Fibroblast of lung (primary cell): ENCODE measurements around the gene CCDC12. TPM values are rescaled to one million over a fixed set of nuclear protein-coding genes. Genes with fewer than 3 reads are reported as not detected.

Experiments
- DNase-seq, 2 donors: peaks; one replicate each; pipeline versions ENCODE4 v3.0.0 to v3.0.0-alpha.2; 2010; ENCODE audit warnings: low read depth in 2 of 2
- H2AFZ ChIP-seq: 2 replicates; pipeline ENCODE4 v1.5.1; 2012; ENCODE audit warnings: low read length, control low read depth, inconsistent platforms
- H3K27ac ChIP-seq: 2 replicates; pipeline ENCODE4 v1.5.1; 2011; ENCODE audit warnings: low read length, control low read depth; ENCODE audit not compliant: insufficient read depth
- H3K27me3 ChIP-seq: 2 replicates; pipeline ENCODE4 v1.5.1; 2011; ENCODE audit warnings: mild to moderate bottlenecking, low read length; ENCODE audit not compliant: control insufficient read depth, insufficient read depth
- H3K36me3 ChIP-seq: 2 replicates; pipeline ENCODE4 v1.5.1; 2011; ENCODE audit warnings: low read length; ENCODE audit not compliant: control insufficient read depth, insufficient read depth
- H3K4me1 ChIP-seq: 2 replicates; pipeline ENCODE4 v1.5.1; 2011; ENCODE audit warnings: low read length; ENCODE audit not compliant: control insufficient read depth, insufficient read depth; ENCODE audit errors: extremely low read depth
- H3K4me2 ChIP-seq: 2 replicates; pipeline ENCODE4 v1.5.1; 2011; ENCODE audit warnings: low read length, control low read depth; ENCODE audit not compliant: insufficient read depth; ENCODE audit errors: extremely low read depth
- H3K4me3 ChIP-seq, 4 experiments: fragments of 200-600 bp in 1 of 4; sonication (generic) in 1 of 4; replicated peaks in 1 of 4; 2 replicates each; pipeline ENCODE4 v1.5.1; 2011 to 2016; ENCODE audit warnings: low read length in 4 of 4, low read depth in 3 of 4, mild to moderate bottlenecking in 3 of 4, control low read depth in 2 of 4, inconsistent platforms in 1 of 4, mixed read lengths in 1 of 4; ENCODE audit not compliant: insufficient read depth in 1 of 4; ENCODE audit errors: control extremely low read depth in 1 of 4
- H3K79me2 ChIP-seq: 2 replicates; pipeline ENCODE4 v1.5.1; 2012; ENCODE audit warnings: mild to moderate bottlenecking, low read length, inconsistent platforms; ENCODE audit not compliant: control insufficient read depth, insufficient read depth
- H3K9ac ChIP-seq: 2 replicates; pipeline ENCODE4 v1.5.1; 2011; ENCODE audit warnings: mild to moderate bottlenecking, low read length, control low read depth; ENCODE audit not compliant: insufficient read depth
- H3K9me3 ChIP-seq: 2 replicates; pipeline ENCODE4 v1.5.1; 2012; ENCODE audit warnings: low read depth, low read length; ENCODE audit not compliant: control insufficient read depth, insufficient read depth
- H4K20me1 ChIP-seq: 2 replicates; pipeline ENCODE4 v1.5.1; 2011; ENCODE audit warnings: low read length; ENCODE audit not compliant: control insufficient read depth, insufficient read depth; ENCODE audit errors: extremely low read depth
- CTCF ChIP-seq, 2 donors: IDR thresholded peaks in 1 of 2; conservative IDR thresholded peaks in 1 of 2; 1 replicate in 1 of 2; 2 replicates in 1 of 2; pipeline ENCODE4 v1.5.1; 2011 to 2012; ENCODE audit warnings: low read length in 2 of 2, control low read depth in 1 of 2, inconsistent platforms in 1 of 2, low read depth in 1 of 2, mild to moderate bottlenecking in 1 of 2
- EZH2 ChIP-seq: IDR thresholded peaks from 2 replicates; pipeline ENCODE4 v1.5.1; 2012; ENCODE audit warnings: low read length, control low read depth, mild to moderate bottlenecking; ENCODE audit errors: missing control alignments
- polyA plus RNA-seq, 2 donors: library from polyadenylated mRNA; depleted of rRNA in 1 of 2; stranded (reverse) in 1 of 2; unstranded in 1 of 2; fragments of >200 nt; gene quantifications; 2 replicates each; pipeline ENCODE4 v1.2.1, GENCODE V29; 2011 to 2012; ENCODE audit warnings: missing spikeins in 1 of 2
- total RNA-seq: library from RNA; depleted of rRNA; stranded (reverse); fragments of >200 nt; gene quantifications from 2 replicates; pipeline ENCODE4 v1.2.1, GENCODE V29; 2014

The CCDC12 gene
- total and polyA plus RNA-seq, 2 donors (not counting 1 experiment from before 2014, with no cell fraction given) = 28.0 to 29.2 TPM

GRCh38 chr3:46888705-46889104, 87.8 kb downstream of the CCDC12 start:
- Histone ChIP-seq H3K9ac (no peak overlapping the region), H4K20me1 (no peaks in the 10 kb centered on the region), H3K27me3 (peaks cover 30% of the 10 kb centered on the region), H3K27ac (no peak overlapping the region), H3K79me2 (no peaks in the 10 kb centered on the region), H3K9me3 (no peaks in the 10 kb centered on the region), H2AFZ (no peak overlapping the region), H3K4me1 (no peaks in the 10 kb centered on the region), H3K4me3 (no peak overlapping the region), H3K4me2 (no peak overlapping the region), H3K36me3 (no peaks in the 10 kb centered on the region)
- no peak for DNase-seq
- TF ChIP-seq CTCF (conservative IDR thresholded peaks at IDR 0.05 in 1 of 2, IDR thresholded peaks at IDR 0.05 in 1 of 2; ENCODE audit: low read depth in 1 of 2, low read length in 2 of 2) (no peak), EZH2 (no peak)

GRCh38 chr3:46887980-46888494, 88.5 kb downstream of the CCDC12 start:
- Histone ChIP-seq H4K20me1 (no peaks in the 10 kb centered on the region), H3K4me3 (no peak overlapping the region), H3K36me3 (no peaks in the 10 kb centered on the region), H3K9me3 (no peaks in the 10 kb centered on the region), H3K79me2 (no peaks in the 10 kb centered on the region), H2AFZ (no peak overlapping the region), H3K27me3 (peaks cover 34% of the 10 kb centered on the region), H3K27ac (no peak overlapping the region), H3K9ac (no peak overlapping the region), H3K4me2 (no peak overlapping the region), H3K4me1 (no peaks in the 10 kb centered on the region)
- TF ChIP-seq EZH2 = no peak
- TF ChIP-seq CTCF (conservative IDR thresholded peaks at IDR 0.05 in 1 of 2, IDR thresholded peaks at IDR 0.05 in 1 of 2; ENCODE audit: low read depth in 1 of 2, low read length in 2 of 2) = no peak
- no peak for DNase-seq

- Histone ChIP-seq H3K79me2 (no peaks in the 10 kb centered on the region), H3K4me2 (no peak overlapping the region), H3K4me1 (no peaks in the 10 kb centered on the region), H3K27me3 (peaks cover 43% of the 10 kb centered on the region), H4K20me1 (no peaks in the 10 kb centered on the region), H3K4me3 (no peak overlapping the region), H3K9me3 (no peaks in the 10 kb centered on the region), H3K27ac (no peak overlapping the region), H3K36me3 (no peaks in the 10 kb centered on the region), H3K9ac (no peak overlapping the region), H2AFZ (no peak overlapping the region)
- TF ChIP-seq EZH2 = no peak
- TF ChIP-seq CTCF (conservative IDR thresholded peaks at IDR 0.05 in 1 of 2, IDR thresholded peaks at IDR 0.05 in 1 of 2; ENCODE audit: low read depth in 1 of 2, low read length in 2 of 2) = no peak
- DNase-seq = no peak
Measured at GRCh38 chr3:46885612-46886011, 90.9 kb downstream of the CCDC12 start.
